Activated CD8-positive, alpha-beta memory T cell treated with anti-CD3 and anti-CD28 coated beads, Interleukin-2, amount 50 U/mL, for 24 hours (primary cell): ENCODE results near the gene MTG2.

Experiments
- DNase-seq: peaks from one replicate; pipeline ENCODE4 v3.0.0-alpha.2; 2020; ENCODE audit errors: extremely low read depth

MTG2 gene

GRCh38 chr20:62219992-62220665, 37.3 kb downstream of the MTG2 start, which contains the start of gene HRH3:
Gene HRH3 (minus strand): TSS chr20:62220278. CDS start chr20:62219970, 308 bp downstream.
- DNase-seq: no peak

GRCh38 chr20:62220666-62221568, 38.1 kb downstream of the MTG2 start:
- DNase-seq: no peak

- DNase-seq: no peak
Observed at GRCh38 chr20:62222266-62222850, 39.5 kb downstream of the MTG2 start.

GRCh38 chr20:62222972-62223371, 40.1 kb downstream of the MTG2 start:
- no peak for DNase-seq

GRCh38 chr20:62223571-62223970, 40.7 kb downstream of the MTG2 start:
- no peak for DNase-seq

GRCh38 chr20:62224113-62224855, 41.5 kb downstream of the MTG2 start:
- DNase-seq: no peak

- no peak for DNase-seq
Observed at GRCh38 chr20:62225026-62225425, 42.2 kb downstream of the MTG2 start.

- DNase-seq: no peak
Observed at GRCh38 chr20:62225820-62226635, 43.2 kb downstream of the MTG2 start.

GRCh38 chr20:62226707-62227590, 44.1 kb downstream of the MTG2 start:
- no peak for DNase-seq

GRCh38 chr20:62227591-62227976, 44.8 kb downstream of the MTG2 start:
- DNase-seq: no peak

- DNase-seq: no peak
Observed at GRCh38 chr20:62227977-62228958, 45.4 kb downstream of the MTG2 start.

GRCh38 chr20:62228982-62229545, 46.2 kb downstream of the MTG2 start:
- no peak for DNase-seq

GRCh38 chr20:62229667-62230066, 46.8 kb downstream of the MTG2 start:
- DNase-seq: no peak

- DNase-seq: no peak
Observed at GRCh38 chr20:62230276-62230675, 47.4 kb downstream of the MTG2 start.

- no peak for DNase-seq
Observed at GRCh38 chr20:62230696-62231095, 47.9 kb downstream of the MTG2 start.

- no peak for DNase-seq
Observed at GRCh38 chr20:62231292-62231691, 48.5 kb downstream of the MTG2 start.

GRCh38 chr20:62232194-62232593, 49.4 kb downstream of the MTG2 start:
- no peak for DNase-seq
